Activated naive CD8-positive, alpha-beta T cell treated with anti-CD3 and anti-CD28 coated beads, Interleukin-2, amount 50 U/mL, for 16 hours (primary cell): Measurements from ENCODE around the gene NEDD8.
A peak's percentile ranks its signal among the peaks of the same experiment; 100 is the strongest.

Experiments
- DNase-seq: peaks from one replicate; pipeline ENCODE4 v3.0.0-alpha.2; 2020; ENCODE audit warnings: low read depth, low spot score

Gene NEDD8

GRCh38 chr14:24196071-24197055, 35.8 kb downstream of the NEDD8 start:
- no peak for DNase-seq

- peak; percentile 71 for DNase-seq
These were observed 36.7 kb downstream of the NEDD8 start, which contains the start of gene TM9SF1 for GRCh38 chr14:24195186-24196070. TM9SF1 (minus strand) TSS chr14:24195441; CDS start chr14:24195019, 422 bp downstream.

- no peak for DNase-seq
These were observed 37.3 kb downstream of the NEDD8 start for GRCh38 chr14:24194873-24195185.

GRCh38 chr14:24194186-24194872, 37.8 kb downstream of the NEDD8 start:
- no peak for DNase-seq

GRCh38 chr14:24192933-24193332, 39.2 kb downstream of the NEDD8 start:
- no peak for DNase-seq

- no peak for DNase-seq
These were observed 41.8 kb downstream of the NEDD8 start for GRCh38 chr14:24190416-24190815.

GRCh38 chr14:24189460-24189859, 42.7 kb downstream of the NEDD8 start:
- no peak for DNase-seq

- no peak for DNase-seq
These were observed 43.1 kb downstream of the NEDD8 start for GRCh38 chr14:24189059-24189375.

GRCh38 chr14:24188251-24189058, 43.7 kb downstream of the NEDD8 start, which contains the start of gene IPO4:
IPO4 (minus strand) TSS chr14:24188816; CDS start chr14:24188787, 29 bp downstream.
- peak; percentile 90 for DNase-seq

- no peak for DNase-seq
These were observed 44.6 kb downstream of the NEDD8 start for GRCh38 chr14:24187539-24187915.

- no peak for DNase-seq
These were observed 45.2 kb downstream of the NEDD8 start for GRCh38 chr14:24186831-24187538.

- DNase-seq, result no peak
These were observed 46.4 kb downstream of the NEDD8 start for GRCh38 chr14:24185741-24186140.

- no peak for DNase-seq
These were observed 47.1 kb downstream of the NEDD8 start for GRCh38 chr14:24185026-24185425.

- DNase-seq, result no peak
These were observed 47.8 kb downstream of the NEDD8 start for GRCh38 chr14:24184104-24184970.

GRCh38 chr14:24183014-24183481, 49.1 kb downstream of the NEDD8 start:
- no peak for DNase-seq

- DNase-seq, result no peak
These were observed 49.9 kb downstream of the NEDD8 start for GRCh38 chr14:24182110-24182882.

- DNase-seq, result no peak
These were observed 50.6 kb downstream of the NEDD8 start for GRCh38 chr14:24181371-24182077.
